HL-60/S4 treated with phorbol 12-myristate 13-acetate at 8.2 ng/mL for 4 days and 3 days (cell line): ENCODE results near the gene FAM13B.
"Not testable (repeated sequence)": the region's sequence is repeated elsewhere in the genome, so short reads cannot be mapped to it uniquely, and the experiment has no call there.

Experiments used
- in situ Hi-C: fragments of 300-500 bp; cut with MboI; formaldehyde crosslinking; loops from 2 replicates; pipeline ENCODE4 v1.15.0; 2022; ENCODE audit warnings: low sequenced_read_pairs

Gene FAM13B

GRCh38 chr5:137989419-137989818 lies 43.5 kb downstream of the FAM13B start:
- in situ Hi-C loops, result no loop called here

GRCh38 chr5:137975208-137975607 lies 57.7 kb downstream of the FAM13B start:
- in situ Hi-C loops, result no loop called here

- in situ Hi-C loops, result not testable (repeated sequence)
These were observed 62.5 kb downstream of the FAM13B start for GRCh38 chr5:137970384-137970783.

GRCh38 chr5:137960819-137961218 lies 72.1 kb downstream of the FAM13B start:
- in situ Hi-C loops, result no loop called here

- in situ Hi-C loops, result no loop called here
These were observed 72.7 kb downstream of the FAM13B start for GRCh38 chr5:137960141-137960540.

- in situ Hi-C loops, result no loop called here
These were observed 73.4 kb downstream of the FAM13B start for GRCh38 chr5:137959488-137959887.

- in situ Hi-C loops, result no loop called here
These were observed 74.9 kb downstream of the FAM13B start for GRCh38 chr5:137957948-137958347.

- in situ Hi-C loops, result no loop called here
These were observed 78.6 kb downstream of the FAM13B start for GRCh38 chr5:137954131-137954879.

- in situ Hi-C loops, result no loop called here
These were observed 87.1 kb downstream of the FAM13B start for GRCh38 chr5:137945825-137946224.

- in situ Hi-C loops, result not testable (repeated sequence)
These were observed 88.6 kb downstream of the FAM13B start for GRCh38 chr5:137944280-137944679.

GRCh38 chr5:137939331-137939730 lies 93.5 kb downstream of the FAM13B start:
- in situ Hi-C loops, result no loop called here

GRCh38 chr5:137938751-137939143 lies 94.1 kb downstream of the FAM13B start:
- in situ Hi-C loops, result no loop called here

GRCh38 chr5:137937994-137938750 lies 94.7 kb downstream of the FAM13B start:
- in situ Hi-C loops, result no loop called here

- in situ Hi-C loops, result no loop called here
These were observed 97.2 kb downstream of the FAM13B start for GRCh38 chr5:137935694-137936093.

GRCh38 chr5:137935190-137935589 lies 97.7 kb downstream of the FAM13B start:
- in situ Hi-C loops, result no loop called here

GRCh38 chr5:137933491-137933911 lies 99.4 kb downstream of the FAM13B start:
- in situ Hi-C loops, result no loop called here

- in situ Hi-C loops, result no loop called here
These were observed 100.1 kb downstream of the FAM13B start for GRCh38 chr5:137932800-137933199.

GRCh38 chr5:137923856-137924255 lies 109.0 kb downstream of the FAM13B start:
- in situ Hi-C loops, result no loop called here

GRCh38 chr5:137921931-137922330 lies 110.9 kb downstream of the FAM13B start:
- in situ Hi-C loops, result no loop called here

- in situ Hi-C loops, result no loop called here
These were observed 116.0 kb downstream of the FAM13B start for GRCh38 chr5:137916923-137917322.

GRCh38 chr5:137914758-137915157 lies 118.1 kb downstream of the FAM13B start:
- in situ Hi-C loops, result no loop called here

- in situ Hi-C loops, result no loop called here
These were observed 130.3 kb downstream of the FAM13B start for GRCh38 chr5:137902408-137903133.
